Liver (tissue), 9 donors: ENCODE measurements around the gene TBX6. TPM values are rescaled to one million over a fixed set of nuclear protein-coding genes. Genes with fewer than 3 reads are reported as not detected.
A peak's percentile ranks its signal among the peaks of the same experiment; 100 is the strongest.

Experiments
- DNase-seq: peaks from one replicate; pipeline ENCODE4 v3.0.0-alpha.2; 2017; ENCODE audit warnings: low spot score
- H3K27ac ChIP-seq, 2 donors: one replicate each; pipeline ENCODE4 v1.7.0; 2013; ENCODE audit warnings: inconsistent platforms in 2 of 2, low read length in 2 of 2, control low read depth in 1 of 2, low read depth in 1 of 2, mild to moderate bottlenecking in 1 of 2
- H3K27me3 ChIP-seq, 4 donors: one replicate each; pipeline versions ENCODE4 v1.6.1 to v1.7.0; 2013; ENCODE audit warnings: low read length in 3 of 4, inconsistent platforms in 1 of 4, mild to moderate bottlenecking in 1 of 4, moderate library complexity in 1 of 4; ENCODE audit not compliant: control insufficient read depth in 4 of 4, insufficient read depth in 4 of 4
- H3K36me3 ChIP-seq, 4 donors: one replicate each; pipeline versions ENCODE4 v1.6.1 to v1.7.0; 2013; ENCODE audit warnings: low read length in 3 of 4, mild to moderate bottlenecking in 3 of 4, low read depth in 1 of 4, moderate library complexity in 1 of 4; ENCODE audit not compliant: control insufficient read depth in 4 of 4, insufficient read depth in 3 of 4
- H3K4me1 ChIP-seq, 4 donors: one replicate each; pipeline versions ENCODE4 v1.6.1 to v1.7.0; 2013; ENCODE audit warnings: low read length in 3 of 4, mild to moderate bottlenecking in 3 of 4, moderate library complexity in 1 of 4; ENCODE audit not compliant: control insufficient read depth in 4 of 4, insufficient read depth in 4 of 4
- H3K4me3 ChIP-seq, 3 donors: one replicate each; pipeline versions ENCODE4 v1.6.1 to v1.7.0; 2013; ENCODE audit warnings: low read length in 3 of 3, control low read depth in 1 of 3, low read depth in 1 of 3, mild to moderate bottlenecking in 1 of 3
- H3K9ac ChIP-seq, 2 donors: one replicate each; pipeline ENCODE4 v1.7.0; 2013; ENCODE audit warnings: low read length in 2 of 2, mild to moderate bottlenecking in 2 of 2, moderate library complexity in 2 of 2, control low read depth in 1 of 2, low read depth in 1 of 2
- H3K9me3 ChIP-seq, 4 donors: one replicate each; pipeline versions ENCODE4 v1.6.1 to v1.7.0; 2013; ENCODE audit warnings: low read length in 3 of 4; ENCODE audit not compliant: control insufficient read depth in 4 of 4
- CTCF ChIP-seq: fragments of 150-350 bp; IDR thresholded peaks from 2 replicates; pipeline ENCODE4 v1.5.1; 2017; ENCODE audit warnings: improper control_type of control experiment, low read depth, low read length; ENCODE audit not compliant: missing input control
- FOXA1 ChIP-seq: IDR thresholded peaks from 2 replicates; pipeline ENCODE4 v1.6.1; 2016; ENCODE audit warnings: antibody characterized with exemption
- FOXA2 ChIP-seq: IDR thresholded peaks from 2 replicates; pipeline ENCODE4 v1.6.1; 2016; ENCODE audit warnings: antibody characterized with exemption
- GABPA ChIP-seq, 2 donors: IDR thresholded peaks in 1 of 2; conservative IDR thresholded peaks in 1 of 2; 2 replicates each; pipeline ENCODE4 v1.6.1; 2016; ENCODE audit warnings: antibody characterized with exemption in 2 of 2, mild to moderate bottlenecking in 1 of 2, moderate library complexity in 1 of 2
- HNF4A ChIP-seq, 2 donors: conservative IDR thresholded peaks; 2 replicates each; pipeline ENCODE4 v1.6.1; 2016; ENCODE audit warnings: antibody characterized with exemption in 2 of 2, mild to moderate bottlenecking in 2 of 2
- HNF4G ChIP-seq: IDR thresholded peaks from 2 replicates; pipeline ENCODE4 v1.6.1; 2016; ENCODE audit warnings: antibody characterized with exemption
- JUND ChIP-seq, 2 donors: IDR thresholded peaks; 2 replicates each; pipeline ENCODE4 v1.6.1; 2016; ENCODE audit warnings: antibody characterized with exemption in 2 of 2
- MAX ChIP-seq: IDR thresholded peaks from 2 replicates; pipeline ENCODE4 v1.6.1; 2016; ENCODE audit warnings: antibody characterized with exemption
- NR2F2 ChIP-seq: IDR thresholded peaks from 2 replicates; pipeline ENCODE4 v1.6.1; 2016; ENCODE audit warnings: antibody characterized with exemption
- REST ChIP-seq: IDR thresholded peaks from 2 replicates; pipeline ENCODE4 v1.6.1; 2016; ENCODE audit warnings: antibody characterized with exemption, mild to moderate bottlenecking
- SP1 ChIP-seq: IDR thresholded peaks from 2 replicates; pipeline ENCODE4 v1.6.1; 2018; ENCODE audit warnings: antibody characterized with exemption, mild to moderate bottlenecking
- TAF1 ChIP-seq: conservative IDR thresholded peaks from 2 replicates; pipeline ENCODE4 v1.6.1; 2016; ENCODE audit warnings: antibody characterized with exemption, mild to moderate bottlenecking
- YY1 ChIP-seq: IDR thresholded peaks from 2 replicates; pipeline ENCODE4 v1.6.1; 2016; ENCODE audit warnings: antibody characterized with exemption, mild to moderate bottlenecking
- ZBTB33 ChIP-seq: IDR thresholded peaks from 2 replicates; pipeline ENCODE4 v1.6.1; 2016; ENCODE audit warnings: antibody characterized with exemption
- WGBS: extraction: QIAGEN DNeasy Blood & Tissue Kit; methylation state at CpG from one replicate; pipeline ENCODE4 v1.1.7; 2013; 5-methylcytosine and 5-hydroxymethylcytosine counted together
- polyA plus RNA-seq, 2 donors: library from polyadenylated mRNA; stranded (reverse) in 1 of 2; unstranded in 1 of 2; fragments of 200-250 nt in 1 of 2; fragments of >200 nt in 1 of 2; fragmentation: Nextera tagmentation in 1 of 2; extraction: Ambion mirVana in 1 of 2; gene quantifications; one replicate each; pipeline versions ENCODE4 v1.2.1 to v1.2.3, GENCODE V29; 2013 to 2015
- total RNA-seq, 2 donors: library from RNA; depleted of rRNA; stranded (reverse); fragments of >200 nt; gene quantifications; one replicate each; pipeline ENCODE4 v1.2.3, GENCODE V29; 2014
- donor health status: healthy.
- donor health status: healthy.
- donor health status: healthy.
- donor health status: healthy.
- donor health status: healthy.

TBX6 gene
- total and polyA plus RNA-seq, 4 donors, result 0.09 to 0.26 (median 0.18) TPM

DNA sequence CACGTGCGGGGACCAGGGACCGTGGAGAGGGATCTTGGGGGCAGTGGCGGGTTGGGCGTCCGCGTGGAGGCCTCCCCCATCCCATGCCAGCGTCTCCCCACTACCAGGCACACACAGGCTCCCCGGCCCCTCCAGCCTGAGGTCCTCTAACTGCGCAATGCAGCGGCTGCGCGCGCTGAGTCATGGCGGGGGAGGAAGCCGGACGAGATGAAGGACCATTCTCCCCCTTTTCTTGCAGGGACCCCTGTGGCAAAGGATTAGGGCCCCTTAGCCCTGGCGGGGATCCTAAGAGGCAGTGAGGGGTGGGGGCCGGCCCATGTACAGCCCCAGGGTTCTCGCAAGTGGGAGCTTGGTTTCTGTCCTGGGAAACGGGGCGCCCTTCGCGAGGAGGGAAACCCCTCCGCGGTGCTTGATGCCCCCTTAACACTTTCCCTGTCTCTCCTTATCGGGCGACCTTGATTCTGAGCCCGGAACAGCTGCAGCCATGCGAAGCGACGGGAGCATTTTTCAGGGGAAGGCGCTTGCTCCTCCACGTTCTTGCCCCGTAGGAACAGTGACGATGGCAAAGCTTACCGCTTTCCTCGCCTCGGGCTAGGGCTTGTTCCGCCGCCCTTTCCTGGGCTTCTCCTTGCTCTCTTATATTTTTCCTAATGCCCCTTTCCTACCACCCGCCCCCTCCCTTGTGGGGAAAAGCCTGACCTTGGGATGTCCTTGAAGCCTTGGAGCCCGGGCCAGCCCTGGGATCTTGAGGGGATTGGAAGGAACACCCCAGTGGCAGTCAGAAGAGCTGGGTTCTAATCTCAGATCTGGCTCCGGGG, 25.6 kb downstream of the TBX6 start:
- Histone ChIP-seq H3K9ac (peak overlapping the region; percentile 95 to 99), H3K27ac (peak overlapping the region; percentile 99 to 100), H3K27me3 (no peaks in the 10 kb centered on the region), H3K4me3 (peak overlapping the region; percentile 66 to 97 (median 83)), H3K4me1 (peaks cover 0 to 34% (median 14%) of the 10 kb centered on the region in 4 donors), H3K9me3 (no peaks in the 10 kb centered on the region), H3K36me3 (peaks cover 11 to 32% (median 31%) of the 10 kb centered on the region in 4 donors)
- WGBS, result under 1% methylated on average over 44 of the region's 44 CpGs
- TF ChIP-seq HNF4A (conservative IDR thresholded peaks at IDR 0.05) (no peak), ZBTB33 (no peak), GABPA (IDR thresholded peaks at IDR 0.05 in 1 of 2, conservative IDR thresholded peaks at IDR 0.05 in 1 of 2) (no peak), JUND (IDR thresholded peaks at IDR 0.05) (no peak), HNF4G (no peak), REST (no peak), TAF1 (no peak), MAX (no peak), FOXA1 (no peak), NR2F2 (no peak), FOXA2 (no peak), SP1 (no peak), CTCF (no peak), YY1 (no peak)
- no peak for DNase-seq
